HG03045 (cell line): ENCODE results near the gene SLC46A2.

Experiments used
- ATAC-seq: cut with Tn5 transposase; IDR thresholded peaks from one replicate; pipeline ENCODE4 v1.9.1; 2021; ENCODE audit warnings: mild to moderate bottlenecking, moderate library complexity; ENCODE audit not compliant: unreplicated experiment

The SLC46A2 gene

GRCh38 chr9:112887381-112887780 lies 3.3 kb downstream of the SLC46A2 start:
- no peak for ATAC-seq

DNA sequence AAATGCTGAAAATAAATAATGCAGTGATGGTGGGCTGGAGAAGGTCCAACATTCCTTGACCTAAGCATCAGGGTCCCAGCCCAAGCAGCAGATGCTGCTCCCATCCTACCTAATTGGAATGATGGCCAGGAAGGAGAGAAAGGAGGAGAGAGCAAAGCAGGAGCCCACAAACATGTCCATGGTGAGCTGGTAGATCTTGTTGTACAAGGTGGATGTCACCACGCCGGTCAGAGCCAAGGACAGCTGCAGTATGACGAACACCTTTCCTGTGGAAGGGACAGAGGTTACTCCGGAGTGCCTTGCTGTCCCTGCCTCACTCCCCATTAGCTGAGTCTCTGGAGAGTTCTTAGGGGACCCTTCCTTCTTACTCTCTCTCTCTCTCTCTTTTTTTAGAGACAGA lies 4.3 kb downstream of the SLC46A2 start:
- ATAC-seq: no peak

GRCh38 chr9:112885324-112885723 lies 5.4 kb downstream of the SLC46A2 start:
- ATAC-seq: no peak

- ATAC-seq: no peak
These were observed 6.0 kb downstream of the SLC46A2 start for GRCh38 chr9:112884721-112885120.

- no peak for ATAC-seq
These were observed 6.6 kb downstream of the SLC46A2 start for GRCh38 chr9:112884101-112884500.

- ATAC-seq: no peak
These were observed 9.3 kb downstream of the SLC46A2 start for GRCh38 chr9:112881331-112881730.

DNA sequence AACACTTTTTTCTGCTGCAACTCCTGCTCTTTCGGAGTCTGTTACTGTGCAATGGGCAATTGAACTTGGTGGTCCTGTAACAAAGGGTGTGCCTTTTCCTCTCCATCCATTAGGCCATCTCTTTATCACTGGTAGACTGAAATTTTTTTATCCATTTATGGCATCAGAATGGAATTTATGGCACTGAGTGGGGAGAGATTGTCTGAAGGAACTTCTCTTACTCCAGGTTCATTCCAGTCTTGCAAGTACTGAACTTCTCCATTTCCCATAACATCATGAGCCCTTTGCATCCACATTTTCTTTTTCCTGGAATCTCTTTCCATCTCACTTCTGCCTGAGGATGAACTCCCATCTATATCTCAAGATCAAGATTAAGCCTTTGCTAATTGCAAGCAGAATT lies 10.0 kb downstream of the SLC46A2 start:
- ATAC-seq: no peak

DNA sequence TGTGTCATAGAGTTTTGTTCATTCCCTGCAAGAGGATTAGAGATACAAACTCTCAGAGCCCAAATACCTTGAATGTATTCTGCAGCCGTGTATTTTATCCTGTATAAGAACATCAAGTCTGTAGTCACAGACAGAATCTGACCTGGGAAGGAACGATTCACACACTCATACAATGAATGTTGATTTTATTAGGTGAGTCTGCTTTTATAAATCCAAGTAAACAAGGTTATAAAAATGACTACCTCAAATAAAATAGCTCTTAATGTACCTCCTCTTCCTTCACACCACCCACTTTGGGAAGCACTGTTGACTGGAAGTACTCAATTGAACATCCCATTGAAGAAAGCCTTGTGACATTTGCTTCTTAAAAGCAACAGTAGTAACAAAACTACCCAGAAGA lies 11.9 kb downstream of the SLC46A2 start:
- no peak for ATAC-seq

GRCh38 chr9:112873773-112874405 lies 16.8 kb downstream of the SLC46A2 start:
- ATAC-seq: no peak

- ATAC-seq: no peak
These were observed 18.7 kb downstream of the SLC46A2 start for GRCh38 chr9:112872019-112872418.

GRCh38 chr9:112870556-112870955 lies 20.1 kb downstream of the SLC46A2 start:
- no peak for ATAC-seq

DNA sequence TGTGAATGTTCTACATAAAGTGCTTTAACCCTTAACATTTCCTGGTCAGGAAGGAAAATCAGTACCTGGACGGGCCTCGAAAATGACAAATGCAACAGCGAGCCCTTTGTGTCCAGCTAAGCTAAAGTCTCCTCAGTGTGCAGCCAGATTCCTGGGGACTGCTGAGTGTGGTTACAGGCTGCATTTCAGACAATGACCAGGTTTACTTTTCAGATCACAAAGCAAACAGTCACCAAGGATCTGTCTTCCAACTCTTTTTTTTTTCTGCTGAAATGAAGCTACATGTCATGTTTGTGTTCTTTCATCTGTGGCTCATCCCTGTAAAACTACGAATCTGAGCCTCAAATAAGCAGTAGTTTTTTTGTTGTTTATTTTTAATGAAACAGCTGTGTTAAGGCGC lies 20.8 kb downstream of the SLC46A2 start:
- no peak for ATAC-seq

GRCh38 chr9:112869041-112869529 lies 21.6 kb downstream of the SLC46A2 start:
- ATAC-seq: no peak

DNA sequence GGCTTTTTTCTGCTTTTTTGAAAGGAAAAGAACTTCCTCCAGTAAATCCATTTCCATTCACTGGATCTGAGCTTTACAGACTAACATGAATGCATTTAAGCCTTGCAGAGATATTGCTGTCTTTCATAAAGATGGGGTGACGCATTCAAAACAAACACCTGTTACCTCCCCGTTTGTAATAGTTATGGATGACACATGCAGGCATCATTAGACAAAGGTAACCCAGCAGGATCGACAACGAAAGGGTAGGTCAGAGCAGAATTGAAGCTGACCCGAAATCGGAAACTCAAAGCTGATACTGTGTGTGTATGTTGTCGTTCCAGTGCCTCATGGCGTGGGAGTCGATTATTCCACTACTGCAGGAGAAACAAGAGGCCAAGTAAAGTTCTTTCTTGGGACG lies 22.2 kb downstream of the SLC46A2 start:
- ATAC-seq: no peak

DNA sequence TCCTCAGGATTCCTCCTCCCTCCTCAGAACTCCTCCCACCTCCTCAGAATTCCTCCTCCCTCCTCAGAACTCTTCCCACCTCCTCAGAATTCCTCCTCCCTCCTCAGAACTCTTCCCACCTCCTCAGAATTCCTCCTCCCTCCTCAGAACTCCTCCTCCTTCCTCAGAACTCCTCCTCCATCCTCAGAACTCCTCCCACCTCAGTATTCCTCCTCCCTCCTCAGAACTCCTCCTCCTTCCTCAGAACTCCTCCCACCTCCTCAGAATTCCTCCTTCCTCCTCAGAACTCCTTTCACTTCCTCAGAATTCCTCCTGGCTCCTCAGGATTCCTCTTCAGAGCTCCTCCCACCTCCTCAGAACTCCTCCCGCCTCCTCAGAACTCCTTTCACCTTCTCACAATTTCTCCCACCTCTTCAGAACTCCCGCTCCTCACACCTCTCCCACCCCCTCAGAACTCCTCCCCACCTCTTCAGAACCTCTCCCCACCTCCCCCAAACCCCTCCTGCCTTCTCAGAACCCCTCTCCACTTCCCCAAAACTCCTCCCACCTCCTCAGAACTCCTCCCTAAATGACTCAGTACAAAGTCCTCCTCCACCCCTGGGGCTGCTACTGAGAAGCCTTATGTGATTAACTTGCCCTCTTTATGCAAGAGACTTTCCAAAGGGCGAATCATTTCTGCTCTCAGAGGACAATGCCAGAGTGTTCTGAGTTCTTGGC lies 23.2 kb downstream of the SLC46A2 start:
- no peak for ATAC-seq

DNA sequence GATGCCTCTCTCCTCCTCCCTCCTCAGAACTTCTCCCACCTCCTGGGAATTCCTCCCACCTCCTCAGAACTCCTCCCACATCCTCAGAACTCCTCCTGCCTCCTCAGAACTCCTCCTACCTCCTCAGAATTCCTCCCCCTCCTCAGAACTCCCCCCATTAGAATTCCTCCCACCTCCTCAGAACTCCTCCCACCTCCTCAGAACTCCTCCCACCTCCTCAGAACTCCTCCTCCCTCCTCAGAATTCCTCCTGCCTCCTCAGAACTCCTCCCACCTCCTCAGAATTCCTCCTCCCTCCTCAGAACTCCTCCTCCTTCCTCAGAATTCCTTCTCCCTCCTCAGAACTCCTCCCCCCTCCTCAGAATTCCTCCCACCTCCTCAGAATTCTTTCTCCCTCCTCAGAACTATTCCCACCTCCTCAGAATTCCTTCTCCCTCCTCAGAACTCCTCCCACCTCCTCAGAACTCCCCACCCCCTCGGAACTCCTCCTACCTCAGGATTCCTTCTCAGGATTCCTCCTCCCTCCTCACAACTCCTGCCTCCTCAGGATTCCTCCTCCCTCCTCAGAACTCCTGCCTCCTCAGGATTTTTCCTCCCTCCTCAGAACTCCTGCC lies 23.9 kb downstream of the SLC46A2 start:
- ATAC-seq: no peak

DNA sequence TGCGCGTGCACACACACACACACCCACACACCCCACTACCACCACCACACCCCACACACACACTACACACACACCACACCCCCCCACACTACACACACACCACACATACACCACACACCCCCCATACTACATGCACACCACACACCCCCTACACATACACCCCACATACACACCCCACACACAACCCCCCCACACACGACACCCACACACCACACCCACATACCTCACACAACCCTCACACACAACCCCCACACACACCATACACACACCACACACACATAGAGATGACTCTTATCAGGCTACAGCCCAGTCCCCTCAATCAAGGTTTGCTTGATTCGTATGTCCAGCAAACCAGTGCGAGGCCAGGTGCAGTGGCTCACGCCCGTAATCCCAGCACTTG lies 25.7 kb downstream of the SLC46A2 start:
- no peak for ATAC-seq

DNA sequence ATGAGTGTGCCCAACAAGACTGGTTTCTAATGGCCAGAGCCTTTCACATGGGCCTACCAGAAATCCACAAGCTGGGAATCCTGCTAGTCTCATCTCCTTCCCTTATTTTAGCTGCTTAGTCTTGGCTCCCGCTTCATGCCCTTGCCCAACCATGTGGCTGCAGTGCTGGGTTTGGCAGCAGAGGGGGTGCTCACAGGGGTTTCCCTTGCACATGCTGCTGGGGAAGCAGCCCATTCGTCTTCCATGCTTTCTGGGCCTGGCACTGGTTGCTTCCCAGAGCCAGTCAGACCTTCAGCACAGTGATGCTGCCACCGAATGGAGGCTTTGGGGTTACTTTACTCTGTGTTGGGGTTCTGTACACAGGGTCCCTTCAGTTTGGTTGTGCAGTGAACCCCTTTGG lies 26.3 kb downstream of the SLC46A2 start:
- ATAC-seq: no peak

DNA sequence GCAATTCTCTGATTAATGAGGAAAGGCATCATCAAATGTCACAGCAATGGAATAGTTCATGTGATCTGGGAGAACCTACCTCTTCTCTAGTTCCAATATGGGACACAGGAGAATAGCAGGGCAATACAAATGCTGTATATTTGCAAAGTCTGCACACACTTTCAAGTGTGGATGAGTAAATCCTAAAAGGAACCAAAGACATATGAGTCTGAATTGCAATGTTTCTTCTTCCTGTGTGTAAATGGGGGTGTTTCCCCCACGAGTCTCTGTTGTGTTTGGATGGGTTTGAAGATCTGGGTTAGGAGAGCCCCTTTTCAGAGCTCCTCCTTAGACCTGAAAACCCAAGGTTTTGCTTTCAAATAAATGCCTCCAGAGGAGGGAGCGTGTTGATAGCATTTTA lies 26.9 kb downstream of the SLC46A2 start:
- ATAC-seq: no peak

DNA sequence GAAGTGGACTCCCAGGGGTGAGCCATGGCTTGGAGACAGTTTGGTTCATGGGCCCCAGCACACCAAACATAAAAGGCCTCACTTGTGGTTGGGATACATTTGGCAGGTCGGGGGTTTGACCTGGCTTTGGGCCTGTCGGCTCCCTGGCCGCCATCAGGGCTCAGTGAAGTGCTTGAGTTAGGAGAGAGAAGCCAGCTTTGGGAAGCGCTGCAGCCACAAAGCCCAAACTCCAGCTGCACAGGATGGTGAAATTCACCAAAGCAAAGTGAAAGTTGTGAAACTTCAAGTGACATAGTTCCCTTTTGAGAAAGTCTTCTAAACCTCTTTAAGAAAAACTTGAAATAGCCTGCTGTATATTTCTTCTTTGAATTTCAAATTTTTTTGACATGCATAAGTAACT lies 27.5 kb downstream of the SLC46A2 start:
- ATAC-seq: no peak

- no peak for ATAC-seq
These were observed 28.8 kb downstream of the SLC46A2 start for GRCh38 chr9:112861638-112862555.
